ENCODE measurements around the gene ZNRF3. TPM values are rescaled to one million over a fixed set of nuclear protein-coding genes. Genes with fewer than 3 reads are reported as not detected.
"Not testable (repeated sequence)": the region's sequence is repeated elsewhere in the genome, so short reads cannot be mapped to it uniquely, and the experiment has no call there.

The ZNRF3 gene
- total RNA-seq, 1 experiment from 2014 or later: 9.7 TPM

GRCh38 chr22:28999510-28999909 is 116.1 kb downstream of the ZNRF3 start:
- DNase-seq: no peak
- Histone ChIP-seq H3K27me3 (no peaks in the 10 kb centered on the region), H3K4me1 (peaks cover 20% of the 10 kb centered on the region; the same call in 1 of the 2 replicates), H3K4me3 (no peak overlapping the region), H3K9me3 (replicated peaks) (no peaks in the 10 kb centered on the region), H3K27ac (no peak overlapping the region), H3K36me3 (no peaks in the 10 kb centered on the region)

- Histone ChIP-seq H3K36me3 (no peaks in the 10 kb centered on the region), H3K4me1 (peaks cover 20% of the 10 kb centered on the region; the same call in 1 of the 2 replicates), H3K9me3 (replicated peaks) (no peaks in the 10 kb centered on the region), H3K4me3 (no peak overlapping the region), H3K27ac (no peak overlapping the region), H3K27me3 (no peaks in the 10 kb centered on the region)
- DNase-seq: no peak
Observed at GRCh38 chr22:28999919-29000556, 116.7 kb downstream of the ZNRF3 start.

GRCh38 chr22:29000641-29001040 is 117.3 kb downstream of the ZNRF3 start:
- DNase-seq: no peak
- Histone ChIP-seq H3K27ac (no peak overlapping the region), H3K9me3 (replicated peaks) (no peaks in the 10 kb centered on the region), H3K36me3 (no peaks in the 10 kb centered on the region), H3K4me1 (peaks cover 20% of the 10 kb centered on the region; the same call in 1 of the 2 replicates), H3K4me3 (no peak overlapping the region), H3K27me3 (no peaks in the 10 kb centered on the region)

GRCh38 chr22:29002603-29003002 is 119.2 kb downstream of the ZNRF3 start:
- peaks cover 20% of the 10 kb centered on the region; the same call in 1 of the 2 replicates for H3K4me1 ChIP-seq
- peak overlapping the region; percentile 69 for H3K27ac ChIP-seq

GRCh38 chr22:29003552-29003951 is 120.2 kb downstream of the ZNRF3 start:
- DNase-seq: no peak
- Histone ChIP-seq H3K36me3 (no peaks in the 10 kb centered on the region), H3K4me1 (peaks cover 20% of the 10 kb centered on the region; the same call in 1 of the 2 replicates), H3K27ac (no peak overlapping the region), H3K27me3 (no peaks in the 10 kb centered on the region), H3K4me3 (no peak overlapping the region), H3K9me3 (replicated peaks) (no peaks in the 10 kb centered on the region)

More at GRCh38 chr22:29002603-29003002, 119.2 kb downstream of the ZNRF3 start:
- Histone ChIP-seq H3K4me3 (no peak overlapping the region), H3K36me3 (no peaks in the 10 kb centered on the region), H3K9me3 (replicated peaks) (no peaks in the 10 kb centered on the region), H3K27me3 (no peaks in the 10 kb centered on the region)
- peak; percentile 70 to 79 for DNase-seq

GRCh38 chr22:29003975-29004646 is 120.7 kb downstream of the ZNRF3 start:
- Histone ChIP-seq H3K27ac (no peak overlapping the region), H3K36me3 (no peaks in the 10 kb centered on the region), H3K4me1 (peaks cover 20% of the 10 kb centered on the region; the same call in 1 of the 2 replicates), H3K27me3 (no peaks in the 10 kb centered on the region), H3K9me3 (replicated peaks) (no peaks in the 10 kb centered on the region), H3K4me3 (no peak overlapping the region)
- DNase-seq: peak in 1 of 2 experiments; percentile 16

- DNase-seq: no peak
- no peak overlapping the region for H3K4me3 ChIP-seq
Observed at GRCh38 chr22:29004647-29005371, 121.4 kb downstream of the ZNRF3 start.

GRCh38 chr22:29005754-29006153 is 122.4 kb downstream of the ZNRF3 start:
- H3K4me3 ChIP-seq; H3K27ac ChIP-seq; H3K9me3 ChIP-seq (replicated peaks); DNase-seq; H3K36me3 ChIP-seq; H3K27me3 ChIP-seq: not testable (repeated sequence)
- H3K4me1 ChIP-seq: peaks cover 16% of the 10 kb centered on the region; the same call in 1 of the 2 replicates

More at GRCh38 chr22:29004647-29005371, 121.4 kb downstream of the ZNRF3 start:
- Histone ChIP-seq H3K27me3 (no peaks in the 10 kb centered on the region), H3K36me3 (no peaks in the 10 kb centered on the region), H3K9me3 (replicated peaks) (no peaks in the 10 kb centered on the region), H3K4me1 (peaks cover 18% of the 10 kb centered on the region; the same call in 1 of the 2 replicates), H3K27ac (no peak overlapping the region)

- no peak for DNase-seq
- Histone ChIP-seq H3K27me3 (no peaks in the 10 kb centered on the region), H3K9me3 (replicated peaks) (no peaks in the 10 kb centered on the region), H3K36me3 (no peaks in the 10 kb centered on the region), H3K4me1 (peaks cover 16% of the 10 kb centered on the region; the same call in 1 of the 2 replicates), H3K4me3 (no peak overlapping the region), H3K27ac (no peak overlapping the region)
Observed at GRCh38 chr22:29006346-29006745, 123.0 kb downstream of the ZNRF3 start.

GRCh38 chr22:29009148-29009547 is 125.8 kb downstream of the ZNRF3 start:
- H3K27ac ChIP-seq: no peak overlapping the region
- no peaks in the 10 kb centered on the region for H3K9me3 ChIP-seq (replicated peaks)
- no peak overlapping the region for H3K4me3 ChIP-seq
- DNase-seq: no peak
- no peaks in the 10 kb centered on the region for H3K27me3 ChIP-seq
- no peaks in the 10 kb centered on the region for H3K36me3 ChIP-seq
- no peaks in the 10 kb centered on the region for H3K4me1 ChIP-seq

- no peak overlapping the region for H3K27ac ChIP-seq
- no peak for DNase-seq
- no peaks in the 10 kb centered on the region for H3K4me1 ChIP-seq
- no peaks in the 10 kb centered on the region for H3K36me3 ChIP-seq
- no peaks in the 10 kb centered on the region for H3K27me3 ChIP-seq
- no peak overlapping the region for H3K4me3 ChIP-seq
- no peaks in the 10 kb centered on the region for H3K9me3 ChIP-seq (replicated peaks)
Observed at GRCh38 chr22:29011240-29012100, 128.1 kb downstream of the ZNRF3 start.

- no peak overlapping the region for H3K4me3 ChIP-seq
- no peaks in the 10 kb centered on the region for H3K4me1 ChIP-seq
- H3K9me3 ChIP-seq (replicated peaks): no peaks in the 10 kb centered on the region
- no peaks in the 10 kb centered on the region for H3K27me3 ChIP-seq
- no peak overlapping the region for H3K27ac ChIP-seq
- no peak for DNase-seq
- H3K36me3 ChIP-seq: no peaks in the 10 kb centered on the region
Observed at GRCh38 chr22:29012101-29012433, 128.7 kb downstream of the ZNRF3 start.

- Histone ChIP-seq H3K27me3 (no peaks in the 10 kb centered on the region), H3K36me3 (no peaks in the 10 kb centered on the region), H3K4me3 (no peak overlapping the region), H3K4me1 (no peaks in the 10 kb centered on the region), H3K27ac (no peak overlapping the region), H3K9me3 (replicated peaks) (no peaks in the 10 kb centered on the region)
- DNase-seq: no peak
Observed at GRCh38 chr22:29012952-29013351, 129.6 kb downstream of the ZNRF3 start.

- Histone ChIP-seq H3K9me3 (replicated peaks) (no peaks in the 10 kb centered on the region), H3K4me3 (no peak overlapping the region), H3K27ac (no peak overlapping the region), H3K36me3 (no peaks in the 10 kb centered on the region), H3K4me1 (no peaks in the 10 kb centered on the region), H3K27me3 (no peaks in the 10 kb centered on the region)
- no peak for DNase-seq
Observed at GRCh38 chr22:29014293-29014692, 130.9 kb downstream of the ZNRF3 start.
